CD4-positive, alpha-beta T cell treated with Interleukin-15 for 4 hours (primary cell): ENCODE data around the gene MDM1.
A peak's percentile ranks its signal among the peaks of the same experiment; 100 is the strongest.

Experiments
- DNase-seq: peaks from one replicate; pipeline ENCODE4 v3.0.0-alpha.2; 2020; ENCODE audit warnings: low spot score

MDM1 gene

GRCh38 chr12:68331869-68332727, at the start of gene MDM1:
Gene MDM1 (minus strand): TSS chr12:68332362. CDS start chr12:68332245, 117 bp downstream.
- peak; percentile 98 for DNase-seq

- DNase-seq: no peak
These were observed 49.5 kb upstream of the MDM1 start for GRCh38 chr12:68381476-68382219.

- no peak for DNase-seq
These were observed 46.9 kb upstream of the MDM1 start for GRCh38 chr12:68378872-68379606.

GRCh38 chr12:68377881-68378280, 45.7 kb upstream of the MDM1 start:
- DNase-seq: no peak

- DNase-seq: no peak
These were observed 44.7 kb upstream of the MDM1 start for GRCh38 chr12:68376901-68377300.

- DNase-seq: no peak
These were observed 43.9 kb upstream of the MDM1 start for GRCh38 chr12:68375756-68376695.

GRCh38 chr12:68374307-68374982, 42.3 kb upstream of the MDM1 start:
- DNase-seq: peak; percentile 87

- DNase-seq: no peak
These were observed 38.5 kb upstream of the MDM1 start for GRCh38 chr12:68370667-68371066.

- no peak for DNase-seq
These were observed 37.9 kb upstream of the MDM1 start for GRCh38 chr12:68370006-68370590.

GRCh38 chr12:68368327-68368726, 36.2 kb upstream of the MDM1 start:
- DNase-seq: no peak

GRCh38 chr12:68367903-68368302, 35.7 kb upstream of the MDM1 start:
- peak; percentile 78 for DNase-seq

- DNase-seq: no peak
These were observed 35.0 kb upstream of the MDM1 start for GRCh38 chr12:68367116-68367515.

GRCh38 chr12:68364893-68365725, 32.9 kb upstream of the MDM1 start:
- DNase-seq: peak; percentile 96

- no peak for DNase-seq
These were observed 32.2 kb upstream of the MDM1 start for GRCh38 chr12:68364328-68364727.

- no peak for DNase-seq
These were observed 29.8 kb upstream of the MDM1 start for GRCh38 chr12:68361953-68362352.

- DNase-seq: no peak
These were observed 27.5 kb upstream of the MDM1 start for GRCh38 chr12:68359674-68360073.

GRCh38 chr12:68358532-68359485, 26.6 kb upstream of the MDM1 start:
- peak; percentile 84 for DNase-seq

GRCh38 chr12:68356986-68357385, 24.8 kb upstream of the MDM1 start:
- no peak for DNase-seq
